ENCODE results near the gene TK2. TPM values are rescaled to one million over a fixed set of nuclear protein-coding genes. Genes with fewer than 3 reads are reported as not detected.

The TK2 gene
- total RNA-seq, 1 experiment from 2014 or later = 5.0 TPM

GRCh38 chr16:66543541-66543940 lies 6.4 kb downstream of the TK2 start:
- Mint-ChIP-seq H3K27ac (no peak overlapping the region), H3K4me3 (no peak overlapping the region), H3K27me3 (ENCODE audit: low read depth) (no peaks in the 10 kb centered on the region), H3K4me1 (peaks cover 19% of the 10 kb centered on the region), H3K36me3 (no peaks in the 10 kb centered on the region), H3K9me3 (no peaks in the 10 kb centered on the region)
- no peak for TF ChIP-seq GABPB1 (CRISPR knock-in tag; IDR thresholded peaks at IDR 0.05)
- TF ChIP-seq, protein P1, sequence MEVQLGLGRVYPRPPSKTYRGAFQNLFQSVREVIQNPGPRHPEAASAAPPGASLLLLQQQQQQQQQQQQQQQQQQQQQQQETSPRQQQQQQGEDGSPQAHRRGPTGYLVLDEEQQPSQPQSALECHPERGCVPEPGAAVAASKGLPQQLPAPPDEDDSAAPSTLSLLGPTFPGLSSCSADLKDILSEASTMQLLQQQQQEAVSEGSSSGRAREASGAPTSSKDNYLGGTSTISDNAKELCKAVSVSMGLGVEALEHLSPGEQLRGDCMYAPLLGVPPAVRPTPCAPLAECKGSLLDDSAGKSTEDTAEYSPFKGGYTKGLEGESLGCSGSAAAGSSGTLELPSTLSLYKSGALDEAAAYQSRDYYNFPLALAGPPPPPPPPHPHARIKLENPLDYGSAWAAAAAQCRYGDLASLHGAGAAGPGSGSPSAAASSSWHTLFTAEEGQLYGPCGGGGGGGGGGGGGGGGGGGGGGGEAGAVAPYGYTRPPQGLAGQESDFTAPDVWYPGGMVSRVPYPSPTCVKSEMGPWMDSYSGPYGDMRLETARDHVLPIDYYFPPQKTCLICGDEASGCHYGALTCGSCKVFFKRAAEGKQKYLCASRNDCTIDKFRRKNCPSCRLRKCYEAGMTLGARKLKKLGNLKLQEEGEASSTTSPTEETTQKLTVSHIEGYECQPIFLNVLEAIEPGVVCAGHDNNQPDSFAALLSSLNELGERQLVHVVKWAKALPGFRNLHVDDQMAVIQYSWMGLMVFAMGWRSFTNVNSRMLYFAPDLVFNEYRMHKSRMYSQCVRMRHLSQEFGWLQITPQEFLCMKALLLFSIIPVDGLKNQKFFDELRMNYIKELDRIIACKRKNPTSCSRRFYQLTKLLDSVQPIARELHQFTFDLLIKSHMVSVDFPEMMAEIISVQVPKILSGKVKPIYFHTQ (CRISPR knock-in tag; IDR thresholded peaks at IDR 0.05) = no peak
- TF ChIP-seq ATF2 (CRISPR knock-in tag; IDR thresholded peaks at IDR 0.05; ENCODE audit: borderline replicate concordance, low read depth) = no peak
- TF ChIP-seq OVOL2 (CRISPR knock-in tag; IDR thresholded peaks at IDR 0.05; ENCODE audit: borderline replicate concordance) = no peak
- no peak for TF ChIP-seq TP53 (CRISPR knock-in tag; IDR thresholded peaks at IDR 0.05)
- TF ChIP-seq HMGA2 (CRISPR knock-in tag; IDR thresholded peaks at IDR 0.05) = no peak
- TF ChIP-seq, protein P2, sequence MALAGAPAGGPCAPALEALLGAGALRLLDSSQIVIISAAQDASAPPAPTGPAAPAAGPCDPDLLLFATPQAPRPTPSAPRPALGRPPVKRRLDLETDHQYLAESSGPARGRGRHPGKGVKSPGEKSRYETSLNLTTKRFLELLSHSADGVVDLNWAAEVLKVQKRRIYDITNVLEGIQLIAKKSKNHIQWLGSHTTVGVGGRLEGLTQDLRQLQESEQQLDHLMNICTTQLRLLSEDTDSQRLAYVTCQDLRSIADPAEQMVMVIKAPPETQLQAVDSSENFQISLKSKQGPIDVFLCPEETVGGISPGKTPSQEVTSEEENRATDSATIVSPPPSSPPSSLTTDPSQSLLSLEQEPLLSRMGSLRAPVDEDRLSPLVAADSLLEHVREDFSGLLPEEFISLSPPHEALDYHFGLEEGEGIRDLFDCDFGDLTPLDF (CRISPR knock-in tag; IDR thresholded peaks at IDR 0.05) = no peak
- TF ChIP-seq ESRRA (CRISPR knock-in tag; IDR thresholded peaks at IDR 0.05; ENCODE audit: borderline replicate concordance) = no peak
- TF ChIP-seq ZNF425 (CRISPR knock-in tag; conservative IDR thresholded peaks at IDR 0.05) = no peak
- no peak for TF ChIP-seq ZSCAN18 (CRISPR knock-in tag; IDR thresholded peaks at IDR 0.05)
- TF ChIP-seq SMAD3 (CRISPR knock-in tag; IDR thresholded peaks at IDR 0.05; ENCODE audit: borderline replicate concordance) = no peak
- TF ChIP-seq, protein P3, sequence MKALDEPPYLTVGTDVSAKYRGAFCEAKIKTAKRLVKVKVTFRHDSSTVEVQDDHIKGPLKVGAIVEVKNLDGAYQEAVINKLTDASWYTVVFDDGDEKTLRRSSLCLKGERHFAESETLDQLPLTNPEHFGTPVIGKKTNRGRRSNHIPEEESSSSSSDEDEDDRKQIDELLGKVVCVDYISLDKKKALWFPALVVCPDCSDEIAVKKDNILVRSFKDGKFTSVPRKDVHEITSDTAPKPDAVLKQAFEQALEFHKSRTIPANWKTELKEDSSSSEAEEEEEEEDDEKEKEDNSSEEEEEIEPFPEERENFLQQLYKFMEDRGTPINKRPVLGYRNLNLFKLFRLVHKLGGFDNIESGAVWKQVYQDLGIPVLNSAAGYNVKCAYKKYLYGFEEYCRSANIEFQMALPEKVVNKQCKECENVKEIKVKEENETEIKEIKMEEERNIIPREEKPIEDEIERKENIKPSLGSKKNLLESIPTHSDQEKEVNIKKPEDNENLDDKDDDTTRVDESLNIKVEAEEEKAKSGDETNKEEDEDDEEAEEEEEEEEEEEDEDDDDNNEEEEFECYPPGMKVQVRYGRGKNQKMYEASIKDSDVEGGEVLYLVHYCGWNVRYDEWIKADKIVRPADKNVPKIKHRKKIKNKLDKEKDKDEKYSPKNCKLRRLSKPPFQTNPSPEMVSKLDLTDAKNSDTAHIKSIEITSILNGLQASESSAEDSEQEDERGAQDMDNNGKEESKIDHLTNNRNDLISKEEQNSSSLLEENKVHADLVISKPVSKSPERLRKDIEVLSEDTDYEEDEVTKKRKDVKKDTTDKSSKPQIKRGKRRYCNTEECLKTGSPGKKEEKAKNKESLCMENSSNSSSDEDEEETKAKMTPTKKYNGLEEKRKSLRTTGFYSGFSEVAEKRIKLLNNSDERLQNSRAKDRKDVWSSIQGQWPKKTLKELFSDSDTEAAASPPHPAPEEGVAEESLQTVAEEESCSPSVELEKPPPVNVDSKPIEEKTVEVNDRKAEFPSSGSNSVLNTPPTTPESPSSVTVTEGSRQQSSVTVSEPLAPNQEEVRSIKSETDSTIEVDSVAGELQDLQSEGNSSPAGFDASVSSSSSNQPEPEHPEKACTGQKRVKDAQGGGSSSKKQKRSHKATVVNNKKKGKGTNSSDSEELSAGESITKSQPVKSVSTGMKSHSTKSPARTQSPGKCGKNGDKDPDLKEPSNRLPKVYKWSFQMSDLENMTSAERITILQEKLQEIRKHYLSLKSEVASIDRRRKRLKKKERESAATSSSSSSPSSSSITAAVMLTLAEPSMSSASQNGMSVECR (CRISPR knock-in tag; IDR thresholded peaks at IDR 0.05; ENCODE audit: borderline replicate concordance) = no peak
- no peak for TF ChIP-seq SP1 (CRISPR knock-in tag; conservative IDR thresholded peaks at IDR 0.05)
- CTCF ChIA-PET = interaction anchor here (0.8 to 0.9 kb wide), 2 partner anchors 46 to 67 kb away, joined by 3 read pairs; no protein-coding TSS in a partner anchor
- DNase-seq (ENCODE audit: low spot score) = no peak
- POLR2A ChIA-PET = no interaction called here
- no peak for ATAC-seq
